Neural cell (in vitro differentiated cells): ENCODE results near the gene TTLL12. TPM values are rescaled to one million over a fixed set of nuclear protein-coding genes. Genes with fewer than 3 reads are reported as not detected.

ENCODE experiments used
- H2AFZ ChIP-seq: fragments of 200-600, 300-800 bp; sonication (generic), shearing (Covaris generic); 2 replicates; pipeline ENCODE4 v1.6.0; 2014; ENCODE audit warnings: low read depth, mild to moderate bottlenecking, antibody characterized with exemption, low read length, moderate library complexity
- H3F3A ChIP-seq: fragments of 200-600 bp; shearing (Covaris generic); 2 replicates; pipeline ENCODE4 v1.6.1; 2016; ENCODE audit warnings: mild to moderate bottlenecking, moderate library complexity, mixed read lengths, antibody characterized with exemption, low read length; ENCODE audit not compliant: insufficient read depth, poor library complexity, severe bottlenecking
- H3K27ac ChIP-seq: fragments of 200-600, 300-800 bp; sonication (generic), shearing (Covaris generic); 2 replicates; pipeline ENCODE4 v1.5.1; 2014; ENCODE audit warnings: mild to moderate bottlenecking, low read length, moderate library complexity
- H3K27me3 ChIP-seq: fragments of 300-800, 200-600 bp; sonication (generic), shearing (Covaris generic); 2 replicates; pipeline ENCODE4 v1.6.0; 2014; ENCODE audit warnings: mild to moderate bottlenecking, low read depth, low read length, moderate library complexity; ENCODE audit not compliant: insufficient read depth
- H3K36me3 ChIP-seq: fragments of 300-800, 200-600 bp; sonication (generic), shearing (Covaris generic); 2 replicates; pipeline ENCODE4 v1.5.1; 2014; ENCODE audit warnings: mild to moderate bottlenecking, antibody characterized with exemption, low read length, moderate library complexity; ENCODE audit not compliant: insufficient read depth
- H3K4me2 ChIP-seq: fragments of 300-800, 200-600 bp; sonication (generic), shearing (Covaris generic); 2 replicates; pipeline ENCODE4 v1.6.0; 2014; ENCODE audit warnings: mild to moderate bottlenecking, low read length
- H3K4me3 ChIP-seq: fragments of 300-800, 200-600 bp; sonication (generic), shearing (Covaris generic); 2 replicates; pipeline ENCODE4 v1.5.1; 2014; ENCODE audit warnings: mild to moderate bottlenecking, low read length, moderate library complexity
- H3K79me2 ChIP-seq: fragments of 200-600 bp; shearing (Covaris generic); replicated peaks from 2 replicates; pipeline ENCODE4 v1.6.0; 2014; ENCODE audit warnings: mild to moderate bottlenecking, low read length, moderate library complexity; ENCODE audit not compliant: insufficient read depth
- H3K9ac ChIP-seq: fragments of 300-800, 200-600 bp; sonication (generic), shearing (Covaris generic); 2 replicates; pipeline ENCODE4 v1.6.1; 2016; ENCODE audit warnings: mild to moderate bottlenecking, low read length, mixed read lengths
- H3K9me2 ChIP-seq: fragments of 200-600 bp; shearing (Covaris generic); 2 replicates; pipeline ENCODE4 v1.6.1; 2016; ENCODE audit warnings: mild to moderate bottlenecking, low read length, mixed read lengths; ENCODE audit not compliant: insufficient read depth
- H3K9me3 ChIP-seq: fragments of 200-600, 300-800 bp; sonication (generic), shearing (Covaris generic); 2 replicates; pipeline ENCODE4 v1.6.1; 2016; ENCODE audit warnings: mild to moderate bottlenecking, mixed run types, low read length, moderate library complexity, mixed read lengths
- H4K20me1 ChIP-seq: fragments of 200-600 bp; shearing (Covaris generic); 2 replicates; pipeline ENCODE4 v1.6.1; 2016; ENCODE audit warnings: mild to moderate bottlenecking, mixed run types; ENCODE audit not compliant: insufficient read depth
- CTCF ChIP-seq: fragments of 450-650 bp; IDR thresholded peaks from 2 replicates; pipeline ENCODE4 v1.5.1; 2014; ENCODE audit warnings: antibody characterized with exemption, mild to moderate bottlenecking, moderate library complexity; ENCODE audit not compliant: poor library complexity, severe bottlenecking
- EP300 ChIP-seq: fragments of 450-650 bp; conservative IDR thresholded peaks from 2 replicates; pipeline ENCODE4 v1.6.1; 2014; ENCODE audit warnings: antibody characterized with exemption, mild to moderate bottlenecking, moderate library complexity; ENCODE audit not compliant: poor library complexity, severe bottlenecking
- EZH2 ChIP-seq: fragments of 200-600, 300-800 bp; shearing (Covaris generic), sonication (generic); IDR thresholded peaks from 2 replicates; pipeline ENCODE4 v1.6.1; 2014; ENCODE audit warnings: antibody characterized with exemption, low read length, borderline replicate concordance, mild to moderate bottlenecking; ENCODE audit not compliant: insufficient read depth, poor library complexity, severe bottlenecking
- MXI1 ChIP-seq: fragments of 450-650 bp; conservative IDR thresholded peaks from 2 replicates; pipeline ENCODE4 v1.6.1; 2014; ENCODE audit warnings: antibody characterized with exemption, mild to moderate bottlenecking; ENCODE audit not compliant: poor library complexity, severe bottlenecking
- POLR2AphosphoS5 ChIP-seq: IDR thresholded peaks from 2 replicates; pipeline ENCODE4 v1.6.1; 2012
- RAD21 ChIP-seq: fragments of 450-650 bp; conservative IDR thresholded peaks from 2 replicates; pipeline ENCODE4 v1.6.1; 2014; ENCODE audit warnings: antibody characterized with exemption, mild to moderate bottlenecking, moderate library complexity
- REST ChIP-seq: IDR thresholded peaks from 2 replicates; pipeline ENCODE4 v1.6.1; 2012; ENCODE audit warnings: borderline replicate concordance
- SMC3 ChIP-seq: fragments of 450-650 bp; conservative IDR thresholded peaks from 2 replicates; pipeline ENCODE4 v1.6.1; 2014; ENCODE audit warnings: antibody characterized with exemption, mild to moderate bottlenecking, moderate library complexity; ENCODE audit not compliant: poor library complexity
- TAF1 ChIP-seq: IDR thresholded peaks from 2 replicates; pipeline ENCODE4 v1.6.1; 2012; ENCODE audit warnings: low read depth
- polyA plus RNA-seq: library from polyadenylated mRNA; depleted of rRNA; stranded (reverse); fragments of >200 nt; gene quantifications from 2 replicates; pipeline ENCODE4 v1.2.3, GENCODE V29; 2014

The TTLL12 gene
- polyA plus RNA-seq, 1 donor from 2014 or later, result 22.2 TPM

GRCh38 chr22:43162412-43163150 is 24.4 kb downstream of the TTLL12 start:
- no peak overlapping the region for H3K9ac ChIP-seq
- no peaks in the 10 kb centered on the region for H3K9me3 ChIP-seq
- no peak overlapping the region for H3K27ac ChIP-seq
- H3K4me2 ChIP-seq, result no peak overlapping the region
- H3K9me2 ChIP-seq, result no peaks in the 10 kb centered on the region
- no peak for TF ChIP-seq REST
- no peak for TF ChIP-seq POLR2AphosphoS5
- TF ChIP-seq TAF1, result no peak
- TF ChIP-seq CTCF, result no peak
- TF ChIP-seq EZH2, result no peak
- no peak for TF ChIP-seq MXI1
- no peak for TF ChIP-seq EP300
- TF ChIP-seq SMC3, result no peak
- TF ChIP-seq RAD21, result no peak
- H3F3A ChIP-seq, result no peaks in the 10 kb centered on the region
- no peaks in the 10 kb centered on the region for H3K27me3 ChIP-seq
- H2AFZ ChIP-seq, result no peak overlapping the region
- H4K20me1 ChIP-seq, result no peaks in the 10 kb centered on the region
- H3K4me3 ChIP-seq, result no peak overlapping the region
- no peaks in the 10 kb centered on the region for H3K79me2 ChIP-seq
- no peaks in the 10 kb centered on the region for H3K36me3 ChIP-seq

GRCh38 chr22:43160497-43161126 is 26.3 kb downstream of the TTLL12 start:
- H3K4me2 ChIP-seq, result no peak overlapping the region
- H4K20me1 ChIP-seq, result no peaks in the 10 kb centered on the region
- H3F3A ChIP-seq, result no peaks in the 10 kb centered on the region
- no peak overlapping the region for H2AFZ ChIP-seq
- no peaks in the 10 kb centered on the region for H3K9me2 ChIP-seq
- H3K9ac ChIP-seq, result no peak overlapping the region
- H3K27ac ChIP-seq, result no peak overlapping the region
- no peaks in the 10 kb centered on the region for H3K9me3 ChIP-seq
- H3K4me3 ChIP-seq, result no peak overlapping the region
- H3K27me3 ChIP-seq, result no peaks in the 10 kb centered on the region
- no peak for TF ChIP-seq SMC3
- TF ChIP-seq CTCF, result no peak
- TF ChIP-seq POLR2AphosphoS5, result no peak
- no peak for TF ChIP-seq REST
- no peak for TF ChIP-seq RAD21
- no peak for TF ChIP-seq EP300
- TF ChIP-seq EZH2, result no peak
- no peak for TF ChIP-seq MXI1
- no peak for TF ChIP-seq TAF1
- H3K36me3 ChIP-seq, result no peaks in the 10 kb centered on the region
- H3K79me2 ChIP-seq, result no peaks in the 10 kb centered on the region
